Measurements from ENCODE around the gene ZFYVE9. TPM values are rescaled to one million over a fixed set of nuclear protein-coding genes. Genes with fewer than 3 reads are reported as not detected.

ZFYVE9 gene
- total and polyA plus RNA-seq, 2 of the 8 experiments (the other 6 are each of a cell fraction or from before 2014, with no cell fraction given) = 5.8 to 26.5 TPM

DNA sequence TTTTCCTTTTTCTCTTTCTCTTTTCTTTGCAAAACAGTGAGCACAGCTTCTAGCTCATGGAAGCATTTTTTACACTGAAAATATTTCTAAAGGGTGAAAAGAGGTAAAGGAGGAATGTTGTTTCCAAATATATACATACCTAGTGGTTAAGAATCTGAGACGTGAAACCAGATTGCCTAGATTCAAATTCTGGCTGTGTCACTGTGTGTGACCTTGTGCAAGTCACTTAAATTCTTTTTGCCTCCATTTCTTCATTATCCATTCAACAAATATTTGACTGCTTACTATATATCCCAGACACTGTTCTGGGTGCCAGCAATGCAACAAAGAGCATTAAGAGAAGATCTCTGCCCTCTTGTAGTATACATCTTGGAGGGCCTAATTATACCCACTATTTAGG, 53.3 kb downstream of the ZFYVE9 start:
- FAIRE-seq (no peak), DNase-seq (ENCODE audit: low read depth in 1 of 2, low spot score in 2 of 2) (no peak)
- no peak overlapping the region for H4K91ac ChIP-seq (replicated peaks; ENCODE audit: insufficient read length, low read length)
- H3K14ac ChIP-seq (ENCODE audit: insufficient read length) = no peak overlapping the region
- H3K9ac ChIP-seq (replicated peaks in 1 of 4; ENCODE audit: extremely low read depth in 1 of 4, low read depth in 3 of 4, low read length in 3 of 4) = no peak overlapping the region
- no peak overlapping the region for H2AFZ ChIP-seq (ENCODE audit: low read length)
- H2BK15ac ChIP-seq (ENCODE audit: low read length) = no peak overlapping the region
- H3K4me3 ChIP-seq (ENCODE audit: extremely low read depth in 1 of 4, insufficient read depth in 2 of 4, low read depth in 3 of 4, low read length in 4 of 4) = no peak overlapping the region
- H3K36me3 ChIP-seq (ENCODE audit: control insufficient read depth in 2 of 4, insufficient read depth in 4 of 4, low read length in 3 of 4) = no peaks in the 10 kb centered on the region
- no peak overlapping the region for H2BK120ac ChIP-seq (replicated peaks; ENCODE audit: low read depth, low read length)
- 89% methylated on average over 1 of the region's 1 CpG; no CpG with 5 or more reads in 1 of the 2 experiments for WGBS, 2 experiments (ENCODE audit: extremely low coverage in 1 of 2, insufficient coverage in 1 of 2, insufficient read length in 1 of 2, insufficient replicate concordance in 2 of 2, low coverage in 1 of 2, low lambda C conversion rate in 2 of 2, missing lambda C conversion rate in 1 of 2)
- H3K79me1 ChIP-seq (ENCODE audit: low read depth, low read length) = no peaks in the 10 kb centered on the region
- no peak overlapping the region for H3K23ac ChIP-seq (ENCODE audit: insufficient read length)
- H3K23me2 ChIP-seq (ENCODE audit: low read depth, low read length) = no peaks in the 10 kb centered on the region
- no peak overlapping the region for H3K4me2 ChIP-seq (ENCODE audit: insufficient read depth in 1 of 2, low read depth in 2 of 2, low read length in 2 of 2)
- no peaks in the 10 kb centered on the region for H3K27me3 ChIP-seq (replicated peaks in 1 of 4; ENCODE audit: control insufficient read depth in 3 of 4, extremely low read depth in 1 of 4, insufficient read depth in 3 of 4, low read length in 3 of 4)
- H3K79me2 ChIP-seq (ENCODE audit: control insufficient read depth in 1 of 2, insufficient read depth in 2 of 2, low read length in 2 of 2) = no peaks in the 10 kb centered on the region
- no peak overlapping the region for H3K56ac ChIP-seq (replicated peaks; ENCODE audit: insufficient read length, low read depth, low read length)
- H2BK12ac ChIP-seq (ENCODE audit: low read depth, low read length) = no peak overlapping the region
- H2AK5ac ChIP-seq (ENCODE audit: low read depth, low read length) = no peak overlapping the region
- ChIA-PET POLR2A (ENCODE audit: partially characterized antibody) (interaction anchor here (1.0 kb wide), 1 partner anchor 28 kb away, joined by 3 read pairs; no protein-coding TSS in a partner anchor), CTCF (ENCODE audit: partially characterized antibody) (interaction anchor here (0.6 kb wide), 1 partner anchor 49 kb away, joined by 3 read pairs; no protein-coding TSS in a partner anchor)
- no peak overlapping the region for H3K4ac ChIP-seq (replicated peaks; ENCODE audit: insufficient read length, low read depth, low read length)
- no peak overlapping the region for H4K5ac ChIP-seq (ENCODE audit: insufficient read length, low read depth, low read length)
- no peak overlapping the region for H2BK5ac ChIP-seq (ENCODE audit: low read depth, low read length)
- H3K18ac ChIP-seq (ENCODE audit: extremely low read depth, low read length) = no peak overlapping the region
- no peaks in the 10 kb centered on the region for H3K4me1 ChIP-seq (replicated peaks in 1 of 4; ENCODE audit: control insufficient read depth in 3 of 4, insufficient read depth in 4 of 4, low read length in 3 of 4)
- no peaks in the 10 kb centered on the region for H3K9me3 ChIP-seq (ENCODE audit: insufficient read depth in 2 of 2, low read depth in 1 of 2, low read length in 1 of 2)
- no peak overlapping the region for H4K8ac ChIP-seq (ENCODE audit: extremely low read depth, insufficient read depth, low read length)
- H4K20me1 ChIP-seq (replicated peaks in 1 of 2; ENCODE audit: control insufficient read depth in 1 of 2, insufficient read depth in 2 of 2, low read length in 2 of 2) = no peaks in the 10 kb centered on the region
- H2BK20ac ChIP-seq (ENCODE audit: low read length) = no peak overlapping the region
- H3K27ac ChIP-seq (ENCODE audit: low read depth, low read length) = no peak overlapping the region
- no peak for TF ChIP-seq TAF1 (IDR thresholded peaks at IDR 0.05; ENCODE audit: low read depth, low read length)
- no peak for TF ChIP-seq ASH2L (IDR thresholded peaks at IDR 0.05; ENCODE audit: low read length)
- no peak for TF ChIP-seq GABPA (IDR thresholded peaks at IDR 0.05; ENCODE audit: borderline replicate concordance, insufficient read depth, low read length)
- TF ChIP-seq KDM1A (IDR thresholded peaks at IDR 0.05; ENCODE audit: borderline replicate concordance, low read length) = no peak
- TF ChIP-seq POLR2A (IDR thresholded peaks at IDR 0.05; ENCODE audit: control extremely low read depth in 1 of 2, low read depth in 2 of 2, low read length in 2 of 2) = no peak
- no peak for TF ChIP-seq PHF8 (conservative IDR thresholded peaks at IDR 0.05; ENCODE audit: low read depth, low read length)
- no peak for TF ChIP-seq CTCF (IDR thresholded peaks at IDR 0.05; ENCODE audit: control extremely low read depth in 1 of 3, insufficient read depth in 1 of 3, low read depth in 1 of 3, low read length in 3 of 3)
- no peak for TF ChIP-seq EZH2 (IDR thresholded peaks at IDR 0.05; ENCODE audit: low read depth, low read length, severe bottlenecking)
- TF ChIP-seq RXRA (IDR thresholded peaks at IDR 0.05; ENCODE audit: insufficient read depth, low read depth, low read length) = no peak
- no peak for TF ChIP-seq KDM5A (IDR thresholded peaks at IDR 0.05; ENCODE audit: low read length)
- no peak for TF ChIP-seq TAF7 (optimal IDR thresholded peaks at IDR 0.05; ENCODE audit: borderline replicate concordance, low read depth, low read length)
- TF ChIP-seq NANOG (IDR thresholded peaks at IDR 0.05; ENCODE audit: insufficient read depth, low read depth, low read length, poor library complexity, severe bottlenecking) = no peak

Measured in H1 (cell line).